A549 (cell line): Measurements from ENCODE around the gene PCNT. TPM values are rescaled to one million over a fixed set of nuclear protein-coding genes. Genes with fewer than 3 reads are reported as not detected.

Experiments
- ATAC-seq, 2 experiments: fragments of 200-7000 bp in 1 of 2; fragments of >200 bp in 1 of 2; cut with Nextera tagmentation in 1 of 2; cut with Tn5 transposase in 1 of 2; 3 replicates each; pipeline versions ENCODE4 v1.8.0 to v1.9.1; 2018 to 2020; ENCODE audit warnings: mild to moderate bottlenecking in 1 of 2, moderate library complexity in 1 of 2
- CTCF ChIA-PET: fragments of 300-600 bp; sonication (Branson Sonifier 250); formaldehyde crosslinking; extraction: SDS; loops from one replicate; lab custom pipeline; 2021; ENCODE audit warnings: antibody characterized with exemption, inconsistent platforms; lab: Yijun Ruan, JAX
- POLR2A ChIA-PET: fragments of 350-600 bp; formaldehyde crosslinking; extraction: SDS; loops from one replicate; lab custom pipeline; 2021; ENCODE audit warnings: antibody characterized with exemption, inconsistent platforms; lab: Yijun Ruan, JAX
- DNase-seq, 2 experiments: peaks; one replicate each; pipeline versions ENCODE4 v3.0.0 to v3.0.0-alpha.2; 2011 to 2016; ENCODE audit warnings: low read depth in 1 of 2, low spot score in 1 of 2
- FAIRE-seq: peaks from 2 replicates; lab custom pipeline; 2011; peaks lifted over from hg19 to GRCh38; lab: Jason Lieb, UNC
- H3K27ac ChIP-seq, 2 experiments: fragments of >200 bp; sonication (Bioruptor Twin); formaldehyde crosslinking; 3 replicates each; pipeline ENCODE4 v1.5.1; 2016 to 2017
- H3K4me1 ChIP-seq: fragments of >200 bp; sonication (Bioruptor Twin); formaldehyde crosslinking; 3 replicates; pipeline ENCODE4 v1.6.1; 2016
- H3K4me2 ChIP-seq: fragments of >200 bp; sonication (Bioruptor Twin); formaldehyde crosslinking; 3 replicates; pipeline ENCODE4 v1.6.1; 2016
- H3K4me3 ChIP-seq: fragments of >200 bp; sonication (Bioruptor Twin); formaldehyde crosslinking; 3 replicates; pipeline ENCODE4 v1.5.1; 2016
- H3K9me3 ChIP-seq: fragments of >200 bp; sonication (Bioruptor Twin); formaldehyde crosslinking; 3 replicates; pipeline ENCODE4 v1.6.1; 2016
- CBX2 ChIP-seq: fragments of 200-600 bp; sonication (generic); IDR thresholded peaks from 2 replicates; pipeline ENCODE4 v1.6.1; 2016; ENCODE audit warnings: low read depth, mild to moderate bottlenecking, borderline replicate concordance
- CHD2 ChIP-seq: fragments of 150-350 bp; IDR thresholded peaks from 2 replicates; pipeline ENCODE4 v1.6.1; 2014; ENCODE audit warnings: low read length; ENCODE audit not compliant: partially characterized antibody
- CHD4 ChIP-seq: fragments of 200-600 bp; sonication (generic); IDR thresholded peaks from 2 replicates; pipeline ENCODE4 v1.6.1; 2016; ENCODE audit warnings: antibody characterized with exemption, mild to moderate bottlenecking, borderline replicate concordance
- CTCF ChIP-seq: fragments of >200 bp; sonication (Bioruptor Twin); formaldehyde crosslinking; IDR thresholded peaks from 3 replicates; pipeline ENCODE4 v1.5.1; 2016
- FOSB ChIP-seq: fragments of 250-450 bp; sonication (Bioruptor Pico); IDR thresholded peaks from 2 replicates; pipeline ENCODE4 v1.5.0; 2020; ENCODE audit warnings: mild to moderate bottlenecking, moderate library complexity
- FOXS1 ChIP-seq: fragments of 250-450 bp; sonication (Bioruptor Pico); IDR thresholded peaks from 2 replicates; pipeline ENCODE4 v1.5.0; 2020; ENCODE audit warnings: mild to moderate bottlenecking, moderate library complexity
- GATA3 ChIP-seq: IDR thresholded peaks from 2 replicates; pipeline ENCODE4 v1.6.1; 2012; ENCODE audit warnings: borderline replicate concordance
- HEYL ChIP-seq: fragments of 250-450 bp; sonication (Bioruptor Pico); IDR thresholded peaks from 2 replicates; pipeline ENCODE4 v1.8.0; 2021; ENCODE audit warnings: mild to moderate bottlenecking, moderate library complexity
- KDM5A ChIP-seq: fragments of 200-600 bp; sonication (generic); IDR thresholded peaks from 2 replicates; pipeline ENCODE4 v1.6.1; 2016; ENCODE audit warnings: antibody characterized with exemption, mild to moderate bottlenecking
- MAFK ChIP-seq: fragments of 450-650 bp; IDR thresholded peaks from 2 replicates; pipeline ENCODE4 v1.6.1; 2014; ENCODE audit not compliant: partially characterized antibody
- NFE2L2 ChIP-seq: fragments of 150-350 bp; conservative IDR thresholded peaks from 2 replicates; pipeline ENCODE4 v1.6.1; 2014; ENCODE audit warnings: low read length
- NPAS2 ChIP-seq: fragments of 250-450 bp; sonication (Bioruptor Pico); IDR thresholded peaks from 2 replicates; pipeline ENCODE4 v1.8.0; 2022; ENCODE audit warnings: mild to moderate bottlenecking, moderate library complexity, borderline replicate concordance
- REST ChIP-seq: fragments of 200-600 bp; sonication (generic); IDR thresholded peaks from 2 replicates; pipeline ENCODE4 v1.6.1; 2016; ENCODE audit warnings: antibody characterized with exemption, mild to moderate bottlenecking, moderate library complexity
- RFX5 ChIP-seq: fragments of 450-650 bp; IDR thresholded peaks from 2 replicates; pipeline ENCODE4 v1.7.1; 2014; ENCODE audit warnings: antibody characterized with exemption, mild to moderate bottlenecking, moderate library complexity
- RNF2 ChIP-seq: fragments of 200-600 bp; sonication (generic); IDR thresholded peaks from 2 replicates; pipeline ENCODE4 v1.6.1; 2016; ENCODE audit warnings: low read depth, mild to moderate bottlenecking, antibody characterized with exemption, moderate library complexity, borderline replicate concordance
- SMC3 ChIP-seq: fragments of >200 bp; sonication (Bioruptor Twin); formaldehyde crosslinking; IDR thresholded peaks from 3 replicates; pipeline ENCODE4 v1.6.1; 2018; ENCODE audit warnings: inconsistent platforms
- SREBF2 ChIP-seq: fragments of 450-650 bp; IDR thresholded peaks from 2 replicates; pipeline ENCODE4 v1.6.1; 2014; ENCODE audit warnings: mild to moderate bottlenecking, moderate library complexity
- TP53 ChIP-seq: fragments of 250-450 bp; sonication (Bioruptor Pico); IDR thresholded peaks from 2 replicates; pipeline ENCODE4 v1.5.0; 2021; ENCODE audit warnings: mild to moderate bottlenecking, moderate library complexity
- ZSCAN20 ChIP-seq: fragments of 250-450 bp; sonication (Bioruptor Pico); IDR thresholded peaks from 2 replicates; pipeline ENCODE4 v1.8.0; 2022; ENCODE audit warnings: mild to moderate bottlenecking, moderate library complexity
- WGBS: methylation state at CpG from one replicate; pipeline ENCODE4 v1.1.6; 2017; ENCODE audit errors: missing lambda C conversion rate; 5-methylcytosine and 5-hydroxymethylcytosine counted together
- polyA plus RNA-seq, 4 experiments: library from polyadenylated mRNA; depleted of rRNA in 3 of 4; stranded (reverse); fragments of >200 nt; fragmentation: RNase III in 1 of 4; extraction: RNeasy Plus Mini Kit Qiagen cat#74134 plus additional on column Dnase treatment in 1 of 4; gene quantifications; 2 replicates in 3 of 4; 3 replicates in 1 of 4; pipeline ENCODE4 v1.2.3, GENCODE V29; 2011 to 2017
- TF ChIP-seq, protein P1 (sequence below): IDR thresholded peaks from 2 replicates; pipeline ENCODE4 v1.6.1; 2012
- TF ChIP-seq, protein P2 (sequence below): fragments of >200 bp; sonication (Bioruptor Twin); formaldehyde crosslinking; IDR thresholded peaks from 2 replicates; pipeline ENCODE4 v1.6.1; 2016
- TF ChIP-seq, protein P3 (sequence below): fragments of 150-350 bp; IDR thresholded peaks from 2 replicates; pipeline ENCODE4 v1.6.1; 2014; ENCODE audit warnings: low read depth, mild to moderate bottlenecking, low read length
- TF ChIP-seq, protein P4 (sequence below): fragments of 250-450 bp; sonication (Bioruptor Pico); IDR thresholded peaks from 2 replicates; pipeline ENCODE4 v1.5.0; 2021; ENCODE audit warnings: mild to moderate bottlenecking, moderate library complexity, borderline replicate concordance

PCNT gene
- polyA plus RNA-seq, 2 of the 4 experiments (the other 2 are of a cell fraction), result 11.1 to 14.6 TPM

DNA sequence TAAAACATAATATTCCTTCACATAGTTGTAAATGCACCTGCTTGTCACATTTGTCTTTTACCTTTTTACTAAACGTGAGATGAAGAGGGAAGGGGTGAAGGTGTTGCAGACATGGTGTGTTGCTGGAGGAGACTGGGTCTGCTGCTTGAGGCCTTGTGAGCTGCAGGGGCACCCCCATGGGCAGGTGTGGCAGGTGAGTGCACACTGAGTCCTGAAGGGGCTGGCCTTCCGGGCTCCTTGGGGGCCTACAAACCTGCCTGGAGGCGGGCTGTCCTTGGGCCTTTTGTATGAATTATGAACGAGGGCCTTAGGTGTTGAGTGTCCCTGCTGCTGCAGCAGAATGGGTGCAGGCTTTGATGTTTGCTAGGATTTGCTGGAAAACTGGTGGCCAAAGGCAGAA lies 3.8 kb downstream of the PCNT start:
- ChIA-PET CTCF (no interaction called here), POLR2A (no interaction called here)
- ATAC-seq, result no peak
- H3K9me3 ChIP-seq, result no peaks in the 10 kb centered on the region
- H3K4me2 ChIP-seq, result no peak overlapping the region
- H3K4me1 ChIP-seq, result peaks cover 10% of the 10 kb centered on the region
- no peak overlapping the region for H3K4me3 ChIP-seq
- TF ChIP-seq NPAS2 (CRISPR knock-in tag), result no peak
- TF ChIP-seq, protein P1, sequence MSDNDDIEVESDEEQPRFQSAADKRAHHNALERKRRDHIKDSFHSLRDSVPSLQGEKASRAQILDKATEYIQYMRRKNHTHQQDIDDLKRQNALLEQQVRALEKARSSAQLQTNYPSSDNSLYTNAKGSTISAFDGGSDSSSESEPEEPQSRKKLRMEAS, result no peak
- no peak for TF ChIP-seq NFE2L2
- TF ChIP-seq TP53, result no peak
- TF ChIP-seq KDM5A, result no peak
- TF ChIP-seq MAFK, result no peak
- TF ChIP-seq SMC3, result no peak
- TF ChIP-seq RFX5, result no peak
- TF ChIP-seq, protein P2, sequence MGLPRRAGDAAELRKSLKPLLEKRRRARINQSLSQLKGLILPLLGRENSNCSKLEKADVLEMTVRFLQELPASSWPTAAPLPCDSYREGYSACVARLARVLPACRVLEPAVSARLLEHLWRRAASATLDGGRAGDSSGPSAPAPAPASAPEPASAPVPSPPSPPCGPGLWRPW, result no peak
- TF ChIP-seq RNF2, result no peak
- no peak for TF ChIP-seq ZSCAN20 (CRISPR knock-in tag)
- no peak for TF ChIP-seq FOXS1 (CRISPR knock-in tag)
- TF ChIP-seq, protein P3, sequence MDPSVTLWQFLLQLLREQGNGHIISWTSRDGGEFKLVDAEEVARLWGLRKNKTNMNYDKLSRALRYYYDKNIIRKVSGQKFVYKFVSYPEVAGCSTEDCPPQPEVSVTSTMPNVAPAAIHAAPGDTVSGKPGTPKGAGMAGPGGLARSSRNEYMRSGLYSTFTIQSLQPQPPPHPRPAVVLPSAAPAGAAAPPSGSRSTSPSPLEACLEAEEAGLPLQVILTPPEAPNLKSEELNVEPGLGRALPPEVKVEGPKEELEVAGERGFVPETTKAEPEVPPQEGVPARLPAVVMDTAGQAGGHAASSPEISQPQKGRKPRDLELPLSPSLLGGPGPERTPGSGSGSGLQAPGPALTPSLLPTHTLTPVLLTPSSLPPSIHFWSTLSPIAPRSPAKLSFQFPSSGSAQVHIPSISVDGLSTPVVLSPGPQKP, result no peak
- TF ChIP-seq CHD4, result no peak
- no peak for TF ChIP-seq REST
- TF ChIP-seq CBX2, result no peak
- no peak for TF ChIP-seq SREBF2
- TF ChIP-seq, all 56 proteins: peak for 0
- 95% methylated on average over 3 of the region's 4 CpGs for WGBS
- FAIRE-seq (no peak), DNase-seq (no peak)
- H3K27ac ChIP-seq, result no peak overlapping the region

- DNase-seq, result no peak
- POLR2A ChIA-PET, result no interaction called here
- H3K4me1 ChIP-seq, result peaks cover 10% of the 10 kb centered on the region
- FAIRE-seq, result no peak
- no peak for TF ChIP-seq FOSB (CRISPR knock-in tag)
- TF ChIP-seq, protein P3, result no peak
- no peak for TF ChIP-seq CTCF
- no peak for TF ChIP-seq GATA3
- TF ChIP-seq, protein P4, sequence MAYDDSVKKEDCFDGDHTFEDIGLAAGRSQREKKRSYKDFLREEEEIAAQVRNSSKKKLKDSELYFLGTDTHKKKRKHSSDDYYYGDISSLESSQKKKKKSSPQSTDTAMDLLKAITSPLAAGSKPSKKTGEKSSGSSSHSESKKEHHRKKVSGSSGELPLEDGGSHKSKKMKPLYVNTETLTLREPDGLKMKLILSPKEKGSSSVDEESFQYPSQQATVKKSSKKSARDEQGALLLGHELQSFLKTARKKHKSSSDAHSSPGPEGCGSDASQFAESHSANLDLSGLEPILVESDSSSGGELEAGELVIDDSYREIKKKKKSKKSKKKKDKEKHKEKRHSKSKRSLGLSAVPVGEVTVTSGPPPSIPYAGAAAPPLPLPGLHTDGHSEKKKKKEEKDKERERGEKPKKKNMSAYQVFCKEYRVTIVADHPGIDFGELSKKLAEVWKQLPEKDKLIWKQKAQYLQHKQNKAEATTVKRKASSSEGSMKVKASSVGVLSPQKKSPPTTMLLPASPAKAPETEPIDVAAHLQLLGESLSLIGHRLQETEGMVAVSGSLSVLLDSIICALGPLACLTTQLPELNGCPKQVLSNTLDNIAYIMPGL, result no peak
- TF ChIP-seq CHD2, result no peak
- no peak for TF ChIP-seq HEYL (CRISPR knock-in tag)
- H3K9me3 ChIP-seq, result no peaks in the 10 kb centered on the region
- no peak overlapping the region for H3K4me3 ChIP-seq
- CTCF ChIA-PET, result interaction anchor here (1.0 kb wide), 1 partner anchor 20 kb away, joined by 7 read pairs; no protein-coding TSS in a partner anchor
- WGBS, result 71% methylated on average over 5 of the region's 5 CpGs
- H3K4me2 ChIP-seq, result no peak overlapping the region
- H3K27ac ChIP-seq, result no peak overlapping the region
- no peak for ATAC-seq
These were observed 4.2 kb downstream of the PCNT start for GRCh38 chr21:46328151-46328550.
